ENCODE data around the gene SOST. TPM values are rescaled to one million over a fixed set of nuclear protein-coding genes. Genes with fewer than 3 reads are reported as not detected.
"Not testable (repeated sequence)": the region's sequence is repeated elsewhere in the genome, so short reads cannot be mapped to it uniquely, and the experiment has no call there.

The SOST gene
- not detected for polyA plus RNA-seq

- Mint-ChIP-seq H3K4me1 (no peaks in the 10 kb centered on the region), H3K27ac (no peak within 1 kb of the TSS), H3K27me3 (peaks cover 33% of the 10 kb centered on the region), H3K36me3 (no peaks in the 10 kb centered on the region), H3K9me3 (no peaks in the 10 kb centered on the region), H3K4me3 (no peak within 1 kb of the TSS)
Observed at GRCh38 chr17:43758497-43759174, at the start of gene SOST. Gene SOST (minus strand): TSS chr17:43758791. CDS start chr17:43758741, 50 bp downstream.

- no peaks in the 10 kb centered on the region for H3K36me3 Mint-ChIP-seq
- H3K27me3 Mint-ChIP-seq: peaks cover 15% of the 10 kb centered on the region
- no peak overlapping the region for H3K4me3 Mint-ChIP-seq
- peak overlapping the region in 1 of 3 donors; percentile 22 for H3K27ac Mint-ChIP-seq
- H3K4me1 Mint-ChIP-seq: no peaks in the 10 kb centered on the region
- peaks cover 2 to 4% (median 4%) of the 10 kb centered on the region in 3 donors for H3K9me3 Mint-ChIP-seq
Observed at GRCh38 chr17:43808076-43808475, 49.5 kb upstream of the SOST start.

GRCh38 chr17:43805117-43805516 is 46.5 kb upstream of the SOST start:
- Mint-ChIP-seq H3K36me3 (no peaks in the 10 kb centered on the region), H3K4me1 (no peaks in the 10 kb centered on the region), H3K9me3 (peaks cover 2 to 4% (median 4%) of the 10 kb centered on the region in 3 donors), H3K4me3 (no peak overlapping the region), H3K27me3 (peaks cover 11% of the 10 kb centered on the region), H3K27ac (no peak overlapping the region)

GRCh38 chr17:43803758-43804157 is 45.2 kb upstream of the SOST start:
- no peaks in the 10 kb centered on the region for H3K36me3 Mint-ChIP-seq
- no peak overlapping the region for H3K4me3 Mint-ChIP-seq
- H3K4me1 Mint-ChIP-seq: no peaks in the 10 kb centered on the region
- H3K27me3 Mint-ChIP-seq: peaks cover 16% of the 10 kb centered on the region
- H3K27ac Mint-ChIP-seq: no peak overlapping the region
- H3K9me3 Mint-ChIP-seq: peaks cover 2 to 4% (median 4%) of the 10 kb centered on the region in 3 donors

- Mint-ChIP-seq H3K4me1 (no peaks in the 10 kb centered on the region), H3K4me3 (no peak overlapping the region), H3K27ac (no peak overlapping the region), H3K27me3 (peaks cover 21% of the 10 kb centered on the region), H3K9me3 (peaks cover 2 to 4% (median 4%) of the 10 kb centered on the region in 3 donors), H3K36me3 (no peaks in the 10 kb centered on the region)
Observed at GRCh38 chr17:43801844-43802243, 43.3 kb upstream of the SOST start.

GRCh38 chr17:43800736-43801135 is 42.1 kb upstream of the SOST start:
- Mint-ChIP-seq H3K27me3 (peaks cover 25% of the 10 kb centered on the region), H3K36me3 (no peaks in the 10 kb centered on the region), H3K27ac (no peak overlapping the region), H3K9me3 (peaks cover 3 to 4% (median 4%) of the 10 kb centered on the region in 3 donors), H3K4me1 (no peaks in the 10 kb centered on the region), H3K4me3 (no peak overlapping the region)

GRCh38 chr17:43799047-43799446 is 40.5 kb upstream of the SOST start:
- Mint-ChIP-seq H3K9me3 (peaks cover 0 to 2% (median 0%) of the 10 kb centered on the region in 3 donors), H3K36me3 (no peaks in the 10 kb centered on the region), H3K27me3 (peaks cover 30% of the 10 kb centered on the region), H3K4me1 (no peaks in the 10 kb centered on the region), H3K27ac (no peak overlapping the region), H3K4me3 (peak overlapping the region in 1 of 4 donors; percentile 33)

- not testable (repeated sequence) for H3K27ac Mint-ChIP-seq
Observed at GRCh38 chr17:43798024-43798423, 39.4 kb upstream of the SOST start.

GRCh38 chr17:43792668-43793067 is 34.1 kb upstream of the SOST start:
- H3K4me1 Mint-ChIP-seq, H3K4me3 Mint-ChIP-seq, H3K27ac Mint-ChIP-seq, H3K9me3 Mint-ChIP-seq, H3K36me3 Mint-ChIP-seq: not testable (repeated sequence)
- H3K27me3 Mint-ChIP-seq: peaks cover 21% of the 10 kb centered on the region

More at GRCh38 chr17:43798024-43798423, 39.4 kb upstream of the SOST start:
- H3K9me3 Mint-ChIP-seq, H3K4me3 Mint-ChIP-seq, H3K4me1 Mint-ChIP-seq, H3K36me3 Mint-ChIP-seq: not testable (repeated sequence)
- peaks cover 24% of the 10 kb centered on the region for H3K27me3 Mint-ChIP-seq

- no peak overlapping the region for H3K27ac Mint-ChIP-seq
- peaks cover 0 to 8% (median 0%) of the 10 kb centered on the region in 3 donors for H3K9me3 Mint-ChIP-seq
- peaks cover 4% of the 10 kb centered on the region for H3K36me3 Mint-ChIP-seq
- H3K27me3 Mint-ChIP-seq: peaks cover 14% of the 10 kb centered on the region
- H3K4me1 Mint-ChIP-seq: peaks cover 0 to 7% (median 5%) of the 10 kb centered on the region in 3 donors
- no peak overlapping the region for H3K4me3 Mint-ChIP-seq
Observed at GRCh38 chr17:43791589-43791988, 33.0 kb upstream of the SOST start.

GRCh38 chr17:43790311-43790940 is 31.8 kb upstream of the SOST start:
- Mint-ChIP-seq H3K9me3 (peaks cover 0 to 6% (median 0%) of the 10 kb centered on the region in 3 donors), H3K4me1 (peaks cover 0 to 7% (median 5%) of the 10 kb centered on the region in 3 donors), H3K36me3 (peaks cover 4% of the 10 kb centered on the region), H3K27me3 (peaks cover 13% of the 10 kb centered on the region), H3K27ac (no peak overlapping the region), H3K4me3 (no peak overlapping the region)

GRCh38 chr17:43789482-43789881 is 30.9 kb upstream of the SOST start:
- Mint-ChIP-seq H3K36me3 (peaks cover 4% of the 10 kb centered on the region), H3K9me3 (peaks cover 0 to 6% (median 0%) of the 10 kb centered on the region in 3 donors), H3K27ac (no peak overlapping the region), H3K4me3 (no peak overlapping the region), H3K4me1 (peaks cover 0 to 7% (median 5%) of the 10 kb centered on the region in 3 donors), H3K27me3 (peaks cover 9% of the 10 kb centered on the region)

- H3K4me1 Mint-ChIP-seq: peaks cover 0 to 7% (median 3%) of the 10 kb centered on the region in 3 donors
- no peak overlapping the region for H3K27ac Mint-ChIP-seq
- no peak overlapping the region for H3K4me3 Mint-ChIP-seq
Observed at GRCh38 chr17:43788540-43788939, 29.9 kb upstream of the SOST start.

GRCh38 chr17:43787728-43788127 is 29.1 kb upstream of the SOST start:
- peaks cover 0 to 7% (median 0%) of the 10 kb centered on the region in 3 donors for H3K4me1 Mint-ChIP-seq
- peaks cover 0 to 2% (median 0%) of the 10 kb centered on the region in 3 donors for H3K9me3 Mint-ChIP-seq
- no peak overlapping the region for H3K4me3 Mint-ChIP-seq
- peaks cover 4% of the 10 kb centered on the region for H3K36me3 Mint-ChIP-seq
- H3K27ac Mint-ChIP-seq: no peak overlapping the region
- peaks cover 13% of the 10 kb centered on the region for H3K27me3 Mint-ChIP-seq

More at GRCh38 chr17:43788540-43788939, 29.9 kb upstream of the SOST start:
- Mint-ChIP-seq H3K36me3 (peaks cover 4% of the 10 kb centered on the region), H3K27me3 (peaks cover 7% of the 10 kb centered on the region), H3K9me3 (peaks cover 0 to 4% (median 0%) of the 10 kb centered on the region in 3 donors)

GRCh38 chr17:43784628-43785101 is 26.1 kb upstream of the SOST start:
- H3K36me3 Mint-ChIP-seq: peaks cover 2% of the 10 kb centered on the region
- peaks cover 0 to 2% (median 0%) of the 10 kb centered on the region in 3 donors for H3K4me1 Mint-ChIP-seq
- H3K27ac Mint-ChIP-seq: no peak overlapping the region
- no peak overlapping the region for H3K4me3 Mint-ChIP-seq
- H3K9me3 Mint-ChIP-seq: no peaks in the 10 kb centered on the region
- H3K27me3 Mint-ChIP-seq: peaks cover 14% of the 10 kb centered on the region

Data from IgD-negative memory B cell (primary cell).